Kidney capillary endothelial cell (primary cell): Measurements from ENCODE around the gene METTL16.
A peak's percentile ranks its signal among the peaks of the same experiment; 100 is the strongest.
"Not testable (repeated sequence)": the region's sequence is repeated elsewhere in the genome, so short reads cannot be mapped to it uniquely, and the experiment has no call there.

Experiments
- DNase-seq: peaks from one replicate; pipeline ENCODE4 v3.0.0-alpha.2; 2018; ENCODE audit warnings: low spot score

Gene METTL16

GRCh38 chr17:2452216-2452750, 59.4 kb downstream of the METTL16 start:
- DNase-seq = no peak

DNA sequence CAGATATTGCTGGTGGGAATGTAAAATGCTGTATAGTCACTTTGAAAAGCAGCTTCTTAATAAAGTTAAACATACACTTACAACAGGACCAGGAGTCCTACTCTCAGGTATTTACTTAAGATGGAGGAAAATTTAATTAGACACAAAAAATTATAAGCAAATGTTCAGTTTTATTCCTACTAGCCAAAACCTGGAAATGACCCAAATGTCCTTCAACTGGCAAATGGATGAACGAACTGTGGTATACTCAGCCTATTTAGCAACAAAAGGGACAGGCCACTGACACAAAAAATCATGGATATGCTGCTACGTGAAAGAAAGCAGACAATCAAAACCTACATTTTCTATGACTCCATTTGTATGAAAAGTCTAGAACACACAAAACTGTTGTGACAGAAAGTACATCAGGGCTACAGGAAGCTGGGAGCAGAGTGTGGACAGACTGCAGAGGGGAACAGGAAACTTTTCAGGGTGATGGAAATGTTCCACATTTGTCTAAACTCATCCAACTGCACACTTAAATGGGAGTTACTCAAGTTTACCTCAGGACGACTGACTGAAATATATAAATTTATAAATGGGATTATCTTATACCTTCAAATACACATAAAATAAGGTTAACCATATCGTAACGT, 61.6 kb downstream of the METTL16 start:
- DNase-seq = no peak

DNA sequence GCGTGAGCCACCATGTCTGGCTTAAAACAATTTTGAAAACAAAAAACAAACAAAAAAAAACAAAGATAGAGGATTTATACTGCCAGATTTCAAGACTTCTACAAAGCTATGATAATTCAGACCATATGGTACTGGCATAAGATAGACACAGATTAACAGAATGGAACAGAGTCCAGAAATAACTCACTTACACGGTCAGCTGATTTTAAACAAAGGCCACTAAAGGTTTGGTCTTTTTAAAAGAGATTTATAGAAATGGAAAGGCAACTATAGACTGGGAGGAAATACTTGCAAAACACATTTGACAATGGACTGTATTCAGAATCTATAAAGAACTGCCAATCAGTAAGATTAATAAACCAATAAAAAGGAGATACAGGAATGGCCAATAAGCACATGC, 62.2 kb downstream of the METTL16 start:
- no peak for DNase-seq

GRCh38 chr17:2447479-2447878, 64.2 kb downstream of the METTL16 start:
- not testable (repeated sequence) for DNase-seq

DNA sequence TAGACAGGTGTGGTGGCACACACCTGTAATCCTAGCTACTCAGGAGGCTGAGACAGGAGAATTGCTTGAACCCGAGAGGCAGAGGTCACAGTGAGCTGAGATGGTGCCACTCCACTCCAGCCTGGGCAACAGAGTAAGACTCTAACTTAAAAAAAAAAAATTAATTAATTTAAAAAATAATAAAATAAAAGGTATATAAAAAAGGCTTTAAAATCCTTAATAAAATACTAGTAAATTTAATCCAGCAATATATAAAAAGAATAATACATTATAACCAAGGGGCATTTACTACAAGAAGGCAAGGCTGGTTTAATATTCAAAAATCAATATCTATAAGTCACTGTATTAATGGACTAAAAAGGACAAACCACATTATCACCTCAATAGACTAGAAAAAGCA, 66.0 kb downstream of the METTL16 start:
- DNase-seq = no peak

- DNase-seq = no peak
Measured at GRCh38 chr17:2444382-2444781, 67.3 kb downstream of the METTL16 start.

- DNase-seq = no peak
Measured at GRCh38 chr17:2442166-2442565, 69.5 kb downstream of the METTL16 start.

DNA sequence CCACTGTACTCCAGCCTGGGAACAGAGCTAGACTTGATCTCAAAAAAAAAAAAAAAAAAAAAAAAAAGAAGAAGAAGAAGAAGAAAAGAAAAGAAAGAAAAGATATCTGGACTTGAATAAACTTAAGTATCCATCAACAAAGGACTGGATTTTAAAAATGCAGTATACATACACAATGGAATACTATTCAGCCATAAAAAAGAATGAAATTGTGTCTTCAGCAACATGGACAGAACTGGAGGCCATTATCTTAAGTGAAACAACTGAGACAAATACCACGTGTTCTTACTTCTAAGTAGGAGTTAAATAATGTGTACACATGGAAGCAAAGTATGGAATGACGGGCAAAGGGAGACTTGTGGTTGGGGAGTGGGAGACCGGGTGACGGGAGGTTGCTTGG, 70.8 kb downstream of the METTL16 start:
- DNase-seq = no peak

DNA sequence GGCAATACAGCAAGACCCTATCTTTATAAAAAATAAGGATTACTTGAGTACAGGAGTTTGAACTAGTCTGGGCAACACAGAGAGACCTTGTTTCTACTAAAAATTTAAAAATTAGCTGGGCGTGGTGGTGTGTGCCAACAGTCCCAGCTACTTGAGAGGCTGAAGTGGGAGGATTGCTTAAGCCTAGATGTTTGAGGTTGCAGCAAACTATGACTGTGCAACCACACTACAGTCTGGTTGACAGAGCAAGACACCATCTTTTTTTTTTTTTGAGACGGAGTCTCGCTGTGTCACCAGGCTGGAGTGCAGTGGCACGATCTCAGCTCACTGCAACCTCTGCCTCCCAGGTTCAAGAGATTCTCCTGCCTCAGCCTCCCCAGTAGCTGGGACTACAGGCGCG, 71.7 kb downstream of the METTL16 start:
- DNase-seq = not testable (repeated sequence)

- DNase-seq = no peak
Measured at GRCh38 chr17:2438823-2439222, 72.9 kb downstream of the METTL16 start.

DNA sequence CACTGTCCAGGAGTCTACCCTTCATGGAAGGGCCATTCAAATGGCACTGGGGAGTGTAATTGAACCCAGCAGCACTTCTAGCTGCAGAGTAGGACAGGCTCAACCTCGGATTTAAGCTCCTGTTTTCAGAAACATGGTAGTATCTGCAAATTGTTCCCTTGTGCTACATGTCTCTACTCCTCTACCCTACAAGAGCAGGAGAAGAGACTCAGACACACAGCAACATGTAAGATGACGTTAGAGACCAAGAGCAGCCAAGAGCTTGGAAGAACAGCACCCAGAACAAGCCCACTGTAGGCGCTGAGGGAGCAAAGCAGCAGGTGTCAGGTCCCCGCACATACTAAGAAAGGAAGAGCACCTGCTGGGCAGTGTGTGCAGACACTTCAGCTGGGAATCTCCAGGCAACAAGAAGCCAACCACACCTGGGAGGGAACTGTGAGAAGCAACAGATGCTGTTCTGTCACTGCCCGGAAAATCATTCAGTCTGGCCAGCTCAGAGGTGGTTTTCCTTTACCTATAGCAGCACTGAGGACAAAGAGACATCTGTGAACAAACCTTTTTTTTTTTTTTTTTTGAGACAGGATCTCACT, 75.3 kb downstream of the METTL16 start:
- no peak for DNase-seq

DNA sequence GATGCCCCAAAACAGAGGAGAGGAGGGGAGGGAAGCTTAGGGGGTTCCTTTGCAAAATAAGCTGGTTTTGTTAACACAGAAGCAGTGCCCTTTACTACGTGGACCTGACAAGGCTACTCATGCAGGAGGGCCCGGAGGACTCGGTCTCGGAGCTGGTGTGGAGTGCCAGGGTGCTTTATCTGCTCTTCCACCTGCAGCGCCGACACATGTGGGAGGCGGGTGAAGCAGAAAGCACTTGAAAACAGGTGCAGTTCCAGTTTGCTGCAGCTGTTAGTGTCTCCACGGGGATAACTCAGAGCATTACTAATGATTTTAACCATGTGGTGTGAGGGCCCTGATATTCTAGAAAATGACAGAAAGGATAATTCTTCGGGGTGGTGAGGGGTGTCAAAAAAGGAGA, 75.8 kb downstream of the METTL16 start:
- DNase-seq = no peak

GRCh38 chr17:2435181-2435741, 76.4 kb downstream of the METTL16 start:
- DNase-seq = no peak

DNA sequence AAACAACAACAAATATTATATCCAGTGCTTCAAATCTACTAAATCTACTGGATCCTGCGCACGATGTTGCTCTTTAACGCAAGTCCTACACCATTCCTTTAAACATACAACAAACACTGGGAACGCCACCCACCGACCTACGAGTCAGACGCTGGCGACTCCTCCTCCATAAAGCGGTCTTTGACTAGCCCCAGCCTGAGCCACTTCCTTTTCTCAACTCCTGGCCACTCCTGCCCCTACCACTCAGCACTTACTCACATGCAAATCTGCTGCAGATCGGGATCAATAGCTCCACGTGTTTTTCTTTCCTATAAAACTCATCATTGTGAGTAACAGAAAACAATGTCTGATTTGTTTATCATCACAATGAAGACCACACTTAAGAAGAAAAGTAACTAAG, 78.0 kb downstream of the METTL16 start:
- DNase-seq = no peak

DNA sequence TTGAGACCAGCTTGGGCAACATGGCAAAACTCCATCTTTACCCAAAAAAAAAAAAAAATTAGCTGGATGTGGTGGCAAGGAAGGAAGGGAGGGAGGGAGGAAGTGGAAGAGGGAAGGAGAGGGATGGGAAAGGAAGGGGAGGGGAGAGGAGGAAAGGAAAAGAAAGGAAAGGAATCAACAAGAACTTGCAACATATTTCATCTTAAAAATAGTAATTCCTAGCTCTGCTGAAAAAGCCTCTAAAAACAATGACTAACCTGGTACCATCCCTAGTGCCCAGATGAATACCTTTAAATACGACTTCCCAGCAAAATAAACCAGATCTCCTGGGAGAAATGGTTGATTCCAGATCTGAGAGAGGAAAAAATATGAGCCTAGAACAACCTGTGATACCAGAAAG, 83.8 kb downstream of the METTL16 start:
- DNase-seq = no peak

GRCh38 chr17:2427215-2427614, 84.5 kb downstream of the METTL16 start:
- DNase-seq = no peak

GRCh38 chr17:2423271-2423670, 88.4 kb downstream of the METTL16 start:
- DNase-seq = no peak

- no peak for DNase-seq
Measured at GRCh38 chr17:2421315-2422147, 90.2 kb downstream of the METTL16 start.

DNA sequence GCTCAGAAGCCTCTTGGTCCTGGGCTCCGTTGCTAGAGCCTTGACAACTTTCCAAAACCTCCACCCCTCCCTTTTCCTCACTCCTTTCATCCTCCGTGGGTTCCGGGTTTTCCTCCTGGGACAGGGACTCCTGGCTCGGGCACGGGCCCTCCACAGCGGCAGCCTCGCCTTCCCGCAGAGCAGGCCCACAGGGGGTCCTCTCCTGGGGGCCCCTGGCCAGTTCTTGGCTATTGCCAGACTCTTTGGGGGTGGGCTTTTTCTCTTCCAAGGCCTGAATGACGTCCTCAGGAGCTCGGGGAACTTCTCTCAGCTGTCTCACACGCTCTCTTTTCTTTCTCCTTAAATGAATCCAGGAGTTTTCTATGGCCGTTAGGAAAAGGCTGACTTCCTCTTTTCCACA, 91.5 kb downstream of the METTL16 start:
- DNase-seq = no peak

DNA sequence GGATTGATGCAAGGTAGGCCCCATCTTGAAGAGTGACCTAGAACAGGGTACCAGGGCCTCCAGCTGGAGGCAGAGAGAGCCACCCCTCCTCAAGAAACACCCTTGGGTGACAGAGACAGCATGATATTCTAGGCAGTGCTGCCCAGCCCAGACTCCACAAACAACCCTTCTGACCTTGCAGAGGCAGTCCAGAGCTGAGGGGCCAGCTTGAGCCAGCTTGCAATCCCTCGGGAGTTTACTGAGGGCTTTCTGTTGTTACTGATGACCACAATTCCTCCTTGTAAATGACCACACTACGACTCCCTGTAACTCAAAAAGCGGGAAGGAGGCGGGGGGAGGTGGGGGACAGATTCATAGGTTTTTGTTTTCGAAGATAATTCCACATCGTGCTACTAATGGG, 92.2 kb downstream of the METTL16 start:
- DNase-seq = no peak

DNA sequence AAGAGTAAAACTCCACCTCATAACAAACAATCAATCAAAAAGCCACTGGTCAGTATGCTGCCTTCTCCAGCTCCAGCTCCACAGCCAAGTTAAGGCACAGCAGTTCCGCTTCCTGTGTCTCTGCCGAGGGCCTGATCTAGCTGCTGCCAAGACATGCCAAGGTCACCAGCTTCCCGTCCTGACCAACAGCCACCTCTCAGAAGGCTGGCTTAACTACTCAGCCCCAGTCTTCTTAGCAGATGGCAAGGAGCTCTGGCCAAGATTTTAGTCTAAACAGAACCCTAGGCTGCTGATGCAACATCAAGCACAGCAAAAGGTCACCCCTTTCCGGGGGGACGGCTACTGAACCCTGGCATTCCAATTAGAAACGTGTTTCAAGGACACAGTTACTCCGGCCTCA, 93.1 kb downstream of the METTL16 start:
- no peak for DNase-seq

- peak; percentile 74 for DNase-seq
Measured at GRCh38 chr17:2416010-2416734, 95.5 kb downstream of the METTL16 start.
